OCI-LY7 (cell line): Measurements from ENCODE around the gene SELENOS. TPM values are rescaled to one million over a fixed set of nuclear protein-coding genes. Genes with fewer than 3 reads are reported as not detected.

Experiments
- BruUV-seq: library from RNA; stranded (reverse); fragments of 400-500 nt; replicated peaks from 2 replicates; lab custom pipeline; 2021; lab: Mats Ljungman, UMichigan
- CTCF ChIA-PET: fragments of 300-600 bp; sonication (Branson Sonifier 250); formaldehyde crosslinking; loops from one replicate; lab custom pipeline; 2022; ENCODE audit warnings: antibody characterized with exemption; ENCODE audit not compliant: unreplicated experiment; lab: Charles Lee
- POLR2A ChIA-PET: fragments of 300-600 bp; sonication (Branson Sonifier 250); formaldehyde crosslinking; loops from one replicate; lab custom pipeline; 2022; ENCODE audit warnings: antibody characterized with exemption; lab: Charles Lee
- DNase-seq: peaks from one replicate; pipeline ENCODE4 v3.0.0-alpha.2; 2015; ENCODE audit warnings: low spot score
- H2AFZ ChIP-seq: fragments of 200-600 bp; sonication (generic), shearing (Covaris generic); 2 replicates; pipeline ENCODE4 v1.6.1; 2014; ENCODE audit warnings: mild to moderate bottlenecking, antibody characterized with exemption, low read length, moderate library complexity
- H3K27ac ChIP-seq: fragments of 200-600 bp; sonication (generic); 2 replicates; pipeline ENCODE4 v1.5.1; 2014; ENCODE audit warnings: mixed run types, low read depth, mild to moderate bottlenecking, moderate library complexity, low read length, inconsistent platforms; ENCODE audit not compliant: poor library complexity, severe bottlenecking
- H3K36me3 ChIP-seq: fragments of 200-600 bp; sonication (generic); 2 replicates; pipeline ENCODE4 v1.6.1; 2014; ENCODE audit warnings: mild to moderate bottlenecking, antibody characterized with exemption, low read length, moderate library complexity, mixed read lengths; ENCODE audit not compliant: insufficient read depth
- H3K4me1 ChIP-seq: fragments of 200-600 bp; sonication (generic); 2 replicates; pipeline ENCODE4 v1.5.1; 2014; ENCODE audit warnings: mild to moderate bottlenecking, low read length; ENCODE audit not compliant: insufficient read depth, poor library complexity, severe bottlenecking
- H3K4me2 ChIP-seq: fragments of 200-600 bp; sonication (generic); 2 replicates; pipeline ENCODE4 v1.6.1; 2014; ENCODE audit warnings: mild to moderate bottlenecking, low read length
- H3K4me3 ChIP-seq: fragments of 200-600 bp; sonication (generic); 2 replicates; pipeline ENCODE4 v1.5.1; 2014; ENCODE audit warnings: mild to moderate bottlenecking, low read depth, low read length; ENCODE audit not compliant: poor library complexity, severe bottlenecking
- H3K79me2 ChIP-seq: fragments of 200-600 bp; sonication (generic); 2 replicates; pipeline ENCODE4 v1.6.1; 2016; ENCODE audit warnings: low read depth, mild to moderate bottlenecking, low read length, moderate library complexity, mixed read lengths; ENCODE audit not compliant: insufficient read depth
- H3K9me2 ChIP-seq: fragments of 200-600 bp; sonication (generic); 2 replicates; pipeline ENCODE4 v1.6.1; 2016; ENCODE audit warnings: mild to moderate bottlenecking, low read length, mixed read lengths; ENCODE audit not compliant: insufficient read depth
- H3K9me3 ChIP-seq: fragments of 200-600 bp; sonication (generic); 2 replicates; pipeline ENCODE4 v1.6.1; 2014; ENCODE audit warnings: mild to moderate bottlenecking, mixed run types, low read length, mixed read lengths
- H4K20me1 ChIP-seq: fragments of 200-600 bp; sonication (generic); 2 replicates; pipeline ENCODE4 v1.6.1; 2014; ENCODE audit warnings: mild to moderate bottlenecking, antibody characterized with exemption, low read length, moderate library complexity, mixed read lengths; ENCODE audit not compliant: insufficient read depth
- EZH2phosphoT487 ChIP-seq: fragments of 200-600 bp; sonication (generic); IDR thresholded peaks from 2 replicates; pipeline ENCODE4 v1.6.1; 2018; ENCODE audit warnings: low read depth, borderline replicate concordance, mild to moderate bottlenecking, mixed run types, antibody characterized with exemption, low read length, moderate library complexity, mixed read lengths
- intact Hi-C: fragments of 100-400 bp; cut with micrococcal nuclease; formaldehyde crosslinking; loops from one replicate; pipeline ENCODE4 v1.10.0; 2022; ENCODE audit not compliant: unreplicated experiment
- total RNA-seq, 2 experiments: library from RNA; depleted of rRNA in 1 of 2; stranded (reverse); fragments of >200 nt in 1 of 2; shearing (Covaris generic) in 1 of 2; gene quantifications; 2 replicates each; pipeline ENCODE4 v1.2.3, GENCODE V29; 2014 to 2022
- TF ChIP-seq, protein P1 (sequence below): fragments of 200-600 bp; sonication (generic); conservative IDR thresholded peaks from 2 replicates; pipeline ENCODE4 v1.5.1; 2014; ENCODE audit warnings: mild to moderate bottlenecking, antibody characterized with exemption, low read length, moderate library complexity, mixed read lengths

The SELENOS gene
- total RNA-seq, 2 experiments from 2014 or later = 29.1 to 36.1 TPM

GRCh38 chr15:101250341-101250831 is 26.9 kb downstream of the SELENOS start:
- peaks cover 21% of the 10 kb centered on the region for H3K4me1 ChIP-seq
- ChIA-PET POLR2A (no interaction called here), CTCF (no interaction called here)
- peak overlapping the region; percentile 71 for H3K4me3 ChIP-seq
- H3K9me3 ChIP-seq = no peaks in the 10 kb centered on the region
- H3K79me2 ChIP-seq = no peaks in the 10 kb centered on the region
- no TSS peak for BruUV-seq
- no peaks in the 10 kb centered on the region for H3K9me2 ChIP-seq
- TF ChIP-seq, protein P1, sequence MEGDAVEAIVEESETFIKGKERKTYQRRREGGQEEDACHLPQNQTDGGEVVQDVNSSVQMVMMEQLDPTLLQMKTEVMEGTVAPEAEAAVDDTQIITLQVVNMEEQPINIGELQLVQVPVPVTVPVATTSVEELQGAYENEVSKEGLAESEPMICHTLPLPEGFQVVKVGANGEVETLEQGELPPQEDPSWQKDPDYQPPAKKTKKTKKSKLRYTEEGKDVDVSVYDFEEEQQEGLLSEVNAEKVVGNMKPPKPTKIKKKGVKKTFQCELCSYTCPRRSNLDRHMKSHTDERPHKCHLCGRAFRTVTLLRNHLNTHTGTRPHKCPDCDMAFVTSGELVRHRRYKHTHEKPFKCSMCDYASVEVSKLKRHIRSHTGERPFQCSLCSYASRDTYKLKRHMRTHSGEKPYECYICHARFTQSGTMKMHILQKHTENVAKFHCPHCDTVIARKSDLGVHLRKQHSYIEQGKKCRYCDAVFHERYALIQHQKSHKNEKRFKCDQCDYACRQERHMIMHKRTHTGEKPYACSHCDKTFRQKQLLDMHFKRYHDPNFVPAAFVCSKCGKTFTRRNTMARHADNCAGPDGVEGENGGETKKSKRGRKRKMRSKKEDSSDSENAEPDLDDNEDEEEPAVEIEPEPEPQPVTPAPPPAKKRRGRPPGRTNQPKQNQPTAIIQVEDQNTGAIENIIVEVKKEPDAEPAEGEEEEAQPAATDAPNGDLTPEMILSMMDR = no peak
- TF ChIP-seq EZH2phosphoT487 = no peak
- H3K27ac ChIP-seq = no peak overlapping the region
- H3K4me2 ChIP-seq = peak overlapping the region; percentile 72
- no peak for DNase-seq
- no peaks in the 10 kb centered on the region for H3K36me3 ChIP-seq
- no peak overlapping the region for H2AFZ ChIP-seq
- intact Hi-C loops = no loop called here
- peaks cover 9% of the 10 kb centered on the region for H4K20me1 ChIP-seq

- no peaks in the 10 kb centered on the region for H3K36me3 ChIP-seq
- H3K27ac ChIP-seq = no peak overlapping the region
- no peak for DNase-seq
- TF ChIP-seq, protein P1 = no peak
- TF ChIP-seq EZH2phosphoT487 = no peak
- H2AFZ ChIP-seq = no peak overlapping the region
- no peaks in the 10 kb centered on the region for H3K79me2 ChIP-seq
- peaks cover 37% of the 10 kb centered on the region for H3K4me1 ChIP-seq
- no TSS peak for BruUV-seq
- ChIA-PET POLR2A (interaction anchor here (1.0 to 1.2 kb wide), 2 partner anchors 108 to 122 kb away, joined by 3 to 7 read pairs; no protein-coding TSS in a partner anchor), CTCF (interaction anchor here (0.8 kb wide), 1 partner anchor 42 kb away, joined by 3 read pairs; no protein-coding TSS in a partner anchor)
- intact Hi-C loops = no loop called here
- no peak overlapping the region for H3K4me2 ChIP-seq
- H3K9me2 ChIP-seq = no peaks in the 10 kb centered on the region
- no peak overlapping the region for H3K4me3 ChIP-seq
- peaks cover 9% of the 10 kb centered on the region for H4K20me1 ChIP-seq
- H3K9me3 ChIP-seq = no peaks in the 10 kb centered on the region
These were observed 29.0 kb downstream of the SELENOS start for GRCh38 chr15:101248274-101248673.
